ENCODE measurements around the gene CLCA2.

The CLCA2 gene

GRCh38 chr1:86434059-86434458 lies 10.1 kb downstream of the CLCA2 start:
- DNase-seq = no peak

- no peak for DNase-seq
Measured at GRCh38 chr1:86435327-86435726, 11.4 kb downstream of the CLCA2 start.

GRCh38 chr1:86436041-86436440 lies 12.1 kb downstream of the CLCA2 start:
- DNase-seq = no peak

GRCh38 chr1:86441581-86441980 lies 17.6 kb downstream of the CLCA2 start:
- no peak for DNase-seq

- no peak for DNase-seq
Measured at GRCh38 chr1:86441997-86442396, 18.0 kb downstream of the CLCA2 start.

GRCh38 chr1:86445919-86446318 lies 21.9 kb downstream of the CLCA2 start:
- DNase-seq = no peak

GRCh38 chr1:86447198-86447790 lies 23.3 kb downstream of the CLCA2 start:
- no peak for DNase-seq

- no peak for DNase-seq
Measured at GRCh38 chr1:86448670-86449069, 24.7 kb downstream of the CLCA2 start.

- no peak for DNase-seq
Measured at GRCh38 chr1:86449103-86449502, 25.1 kb downstream of the CLCA2 start.

GRCh38 chr1:86450847-86451246 lies 26.9 kb downstream of the CLCA2 start:
- no peak for DNase-seq

- DNase-seq = no peak
Measured at GRCh38 chr1:86453664-86454063, 29.7 kb downstream of the CLCA2 start.

- DNase-seq = no peak
Measured at GRCh38 chr1:86455073-86455472, 31.1 kb downstream of the CLCA2 start.

GRCh38 chr1:86460998-86461397 lies 37.0 kb downstream of the CLCA2 start:
- no peak for DNase-seq

GRCh38 chr1:86461482-86461881 lies 37.5 kb downstream of the CLCA2 start:
- no peak for DNase-seq

- no peak for DNase-seq
Measured at GRCh38 chr1:86464819-86465218, 40.8 kb downstream of the CLCA2 start.

- DNase-seq = no peak
Measured at GRCh38 chr1:86466109-86466844, 42.3 kb downstream of the CLCA2 start.

- DNase-seq = no peak
Measured at GRCh38 chr1:86466986-86467385, 43.0 kb downstream of the CLCA2 start.

- DNase-seq = no peak
Measured at GRCh38 chr1:86468501-86468977, 44.6 kb downstream of the CLCA2 start, which contains the start of gene CLCA1. CLCA1 (plus strand) TSS chr1:86468927; CDS start chr1:86468972, 45 bp downstream.

- no peak for DNase-seq
Measured at GRCh38 chr1:86470859-86471258, 46.9 kb downstream of the CLCA2 start.

GRCh38 chr1:86471291-86471690 lies 47.3 kb downstream of the CLCA2 start:
- no peak for DNase-seq

GRCh38 chr1:86472152-86472551 lies 48.2 kb downstream of the CLCA2 start:
- DNase-seq = no peak

GRCh38 chr1:86472767-86473166 lies 48.8 kb downstream of the CLCA2 start:
- no peak for DNase-seq

GRCh38 chr1:86477256-86477655 lies 53.3 kb downstream of the CLCA2 start:
- no peak for DNase-seq

- DNase-seq = no peak
Measured at GRCh38 chr1:86477682-86478081, 53.7 kb downstream of the CLCA2 start.

Measured in NCI-H1092 treated with DMSO at 0.1 percent for 48 hours (cell line).